HCT116 (cell line): ENCODE measurements around the gene ARHGEF1. TPM values are rescaled to one million over a fixed set of nuclear protein-coding genes. Genes with fewer than 3 reads are reported as not detected.

Source experiments
- ATAC-seq: fragments of 200-7000 bp; cut with Tn5 transposase; 2 replicates; pipeline ENCODE4 v1.9.1; 2020; ENCODE audit warnings: mild to moderate bottlenecking, moderate library complexity
- BruUV-seq: library from RNA; stranded (reverse); fragments of 400-500 nt; replicated peaks from 2 replicates; lab custom pipeline; 2021; lab: Mats Ljungman, UMichigan
- CTCF ChIA-PET: fragments of 300-600 bp; sonication (Branson Sonifier 250); formaldehyde crosslinking; loops from one replicate; lab custom pipeline; 2021; ENCODE audit warnings: antibody characterized with exemption; lab: Charles Lee
- POLR2A ChIA-PET: fragments of 300-600, 350-600 bp; sonication (Branson Sonifier 250); formaldehyde crosslinking; loops from one replicate; lab custom pipeline; 2021; ENCODE audit warnings: antibody characterized with exemption; lab: Charles Lee
- RAD21 ChIA-PET, 2 experiments: fragments of 300-600 bp; sonication (Branson Sonifier 250); formaldehyde crosslinking; loops; one replicate each; lab custom pipeline; 2023; ENCODE audit warnings: low total read pairs in 2 of 2; ENCODE audit not compliant: uncharacterized antibody in 2 of 2, unreplicated experiment in 2 of 2, low non-redundant PET in 1 of 2; lab: Charles Lee
- DNase-seq: peaks from one replicate; pipeline ENCODE4 v3.0.0-alpha.2; 2010; ENCODE audit warnings: low read depth, low spot score
- H2AFZ ChIP-seq: fragments of 200-600 bp; shearing (Covaris generic), sonication (generic); 2 replicates; pipeline ENCODE4 v1.6.1; 2017; ENCODE audit warnings: low read depth, mixed run types, mixed read lengths, antibody characterized with exemption, low read length; ENCODE audit not compliant: poor library complexity, severe bottlenecking
- H3K27ac ChIP-seq: 2 replicates; pipeline ENCODE4 v1.5.1; 2012; ENCODE audit warnings: low read depth, low read length
- H3K27me3 ChIP-seq: fragments of 200-600 bp; sonication (generic); 2 replicates; pipeline ENCODE4 v1.6.1; 2016; ENCODE audit warnings: mixed run types, low read length, mixed read lengths; ENCODE audit not compliant: insufficient read depth
- H3K36me3 ChIP-seq, 2 experiments: fragments of 200-500 bp in 1 of 2; fragments of 200-600 bp in 1 of 2; sonication (Bioruptor generic) in 1 of 2; sonication (generic) in 1 of 2; 2 replicates each; pipeline versions ENCODE4 v1.5.1 to v1.6.1; 2014 to 2016; ENCODE audit warnings: low read length in 2 of 2, inconsistent platforms in 1 of 2, mixed read lengths in 1 of 2, mixed run types in 1 of 2; ENCODE audit not compliant: insufficient read depth in 2 of 2, control insufficient read depth in 1 of 2
- H3K4me1 ChIP-seq, 2 experiments: fragments of 200-600 bp in 1 of 2; sonication (generic) in 1 of 2; 2 replicates each; pipeline versions ENCODE4 v1.5.1 to v1.6.1; 2012 to 2017; ENCODE audit warnings: low read length in 2 of 2, inconsistent platforms in 1 of 2, mild to moderate bottlenecking in 1 of 2, mixed read lengths in 1 of 2, mixed run types in 1 of 2, moderate library complexity in 1 of 2; ENCODE audit not compliant: insufficient read depth in 2 of 2, control insufficient read depth in 1 of 2
- H3K4me2 ChIP-seq: fragments of 200-600 bp; sonication (generic); 2 replicates; pipeline ENCODE4 v1.6.1; 2017; ENCODE audit warnings: mixed run types, low read length, mixed read lengths
- H3K4me3 ChIP-seq, 2 experiments: fragments of 200-600 bp in 1 of 2; sonication (generic) in 1 of 2; replicated peaks in 1 of 2; 2 replicates each; pipeline ENCODE4 v1.5.1; 2011 to 2016; ENCODE audit warnings: low read length in 2 of 2, control low read depth in 1 of 2, low read depth in 1 of 2, mild to moderate bottlenecking in 1 of 2, mixed read lengths in 1 of 2, mixed run types in 1 of 2
- H3K79me2 ChIP-seq: fragments of 200-600 bp; sonication (generic); 2 replicates; pipeline ENCODE4 v1.6.1; 2017; ENCODE audit warnings: mild to moderate bottlenecking, mixed run types, low read length, moderate library complexity, mixed read lengths; ENCODE audit not compliant: insufficient read depth
- H3K9ac ChIP-seq: fragments of 200-600 bp; sonication (generic); 2 replicates; pipeline ENCODE4 v1.6.1; 2016; ENCODE audit warnings: low read length, mixed read lengths
- H3K9me2 ChIP-seq: fragments of 200-600 bp; sonication (generic), shearing (Covaris generic); 2 replicates; pipeline ENCODE4 v1.6.1; 2017; ENCODE audit warnings: mixed run types, mild to moderate bottlenecking, moderate library complexity; ENCODE audit not compliant: insufficient read depth
- H3K9me3 ChIP-seq, 2 experiments: fragments of 200-500 bp in 1 of 2; fragments of 200-600 bp in 1 of 2; sonication (Bioruptor generic) in 1 of 2; sonication (generic) in 1 of 2; 2 replicates each; pipeline ENCODE4 v1.6.1; 2014 to 2017; ENCODE audit warnings: low read length in 2 of 2, mixed read lengths in 2 of 2, inconsistent platforms in 1 of 2, low read depth in 1 of 2, mild to moderate bottlenecking in 1 of 2, mixed run types in 1 of 2, moderate library complexity in 1 of 2; ENCODE audit not compliant: control insufficient read depth in 1 of 2, insufficient read depth in 1 of 2
- H4K20me1 ChIP-seq: fragments of 200-600 bp; sonication (generic), shearing (Covaris generic); 2 replicates; pipeline ENCODE4 v1.6.1; 2017; ENCODE audit warnings: mixed run types, mild to moderate bottlenecking, moderate library complexity; ENCODE audit not compliant: insufficient read depth
- CBX3 ChIP-seq: IDR thresholded peaks from 2 replicates; pipeline ENCODE4 v1.6.1; 2012; ENCODE audit warnings: low read depth
- CEBPB ChIP-seq: IDR thresholded peaks from 2 replicates; pipeline ENCODE4 v1.6.1; 2012; ENCODE audit warnings: low read depth
- ELF1 ChIP-seq: IDR thresholded peaks from 2 replicates; pipeline ENCODE4 v1.6.1; 2012; ENCODE audit warnings: low read depth, borderline replicate concordance
- MAX ChIP-seq: IDR thresholded peaks from 2 replicates; pipeline ENCODE4 v1.6.1; 2012
- POLR2A ChIP-seq: IDR thresholded peaks from 2 replicates; pipeline ENCODE4 v1.7.0; 2011; ENCODE audit warnings: borderline replicate concordance; ENCODE audit not compliant: insufficient read depth, insufficient read length; ENCODE audit errors: extremely low read depth
- REST ChIP-seq: IDR thresholded peaks from 2 replicates; pipeline ENCODE4 v1.6.1; 2012; ENCODE audit warnings: low read depth
- SIN3A ChIP-seq: IDR thresholded peaks from 2 replicates; pipeline ENCODE4 v1.6.1; 2012; ENCODE audit warnings: low read depth
- SRF ChIP-seq: IDR thresholded peaks from 2 replicates; pipeline ENCODE4 v1.6.1; 2012; ENCODE audit warnings: low read depth
- TCF7L2 ChIP-seq: IDR thresholded peaks from 2 replicates; pipeline ENCODE4 v1.7.0; 2011; ENCODE audit warnings: borderline replicate concordance, inconsistent platforms; ENCODE audit not compliant: insufficient read depth, insufficient read length; ENCODE audit errors: extremely low read depth
- ZFX ChIP-seq: fragments of 450-650 bp; IDR thresholded peaks from 2 replicates; pipeline ENCODE4 v1.6.1; 2017
- ZNF274 ChIP-seq: fragments of 200-500 bp; sonication (Bioruptor generic); IDR thresholded peaks from 2 replicates; pipeline ENCODE4 v1.6.1; 2014; ENCODE audit warnings: mild to moderate bottlenecking, low read depth, low read length, inconsistent platforms
- intact Hi-C: fragments of 100-400 bp; cut with micrococcal nuclease; formaldehyde crosslinking; loops from 2 replicates; pipeline ENCODE4 v1.10.0; 2022
- total RNA-seq: library from RNA; stranded (reverse); gene quantifications from one replicate; pipeline ENCODE4 v1.2.1, GENCODE V29; 2021; ENCODE audit not compliant: unreplicated experiment
- TF ChIP-seq, protein P1 (sequence below): IDR thresholded peaks from 2 replicates; pipeline ENCODE4 v1.6.1; 2012
- TF ChIP-seq, protein P2 (sequence below), 3 experiments: fragments of 200-600 bp in 1 of 3; sonication (generic) in 1 of 3; IDR thresholded peaks in 2 of 3; conservative IDR thresholded peaks in 1 of 3; 2 replicates each; pipeline ENCODE4 v1.5.1; 2012 to 2017; ENCODE audit warnings: low read depth in 2 of 3, low read length in 2 of 3, antibody characterized with exemption in 1 of 3, borderline replicate concordance in 1 of 3, control low read depth in 1 of 3, mild to moderate bottlenecking in 1 of 3, mixed read lengths in 1 of 3, mixed run types in 1 of 3, moderate library complexity in 1 of 3; ENCODE audit not compliant: insufficient read depth in 1 of 3

ARHGEF1 gene
- total RNA-seq, 1 experiment from 2014 or later, result 110 TPM

- Histone ChIP-seq H3K79me2 (no peaks in the 10 kb centered on the region), H4K20me1 (no peaks in the 10 kb centered on the region), H3K4me2 (no peak overlapping the region), H3K4me3 (no peak overlapping the region), H3K27me3 (no peaks in the 10 kb centered on the region; the same call in 1 of the 2 replicates), H3K9ac (no peak overlapping the region), H2AFZ (no peak overlapping the region), H3K9me2 (no peaks in the 10 kb centered on the region), H3K36me3 (no peaks in the 10 kb centered on the region), H3K9me3 (no peaks in the 10 kb centered on the region), H3K27ac (no peak overlapping the region), H3K4me1 (no peaks in the 10 kb centered on the region)
- no peak for DNase-seq
- no TSS peak for BruUV-seq
- TF ChIP-seq MAX (no peak), POLR2A (no peak), SRF (no peak), SIN3A (no peak)
- TF ChIP-seq, protein P1, sequence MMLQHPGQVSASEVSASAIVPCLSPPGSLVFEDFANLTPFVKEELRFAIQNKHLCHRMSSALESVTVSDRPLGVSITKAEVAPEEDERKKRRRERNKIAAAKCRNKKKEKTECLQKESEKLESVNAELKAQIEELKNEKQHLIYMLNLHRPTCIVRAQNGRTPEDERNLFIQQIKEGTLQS, result no peak
- intact Hi-C loops, result no loop called here
- no peak for ATAC-seq
- ChIA-PET POLR2A (no interaction called here), CTCF (no interaction called here), RAD21 (no interaction called here)
Measured at GRCh38 chr19:41918653-41919244, 35.8 kb downstream of the ARHGEF1 start.

DNA sequence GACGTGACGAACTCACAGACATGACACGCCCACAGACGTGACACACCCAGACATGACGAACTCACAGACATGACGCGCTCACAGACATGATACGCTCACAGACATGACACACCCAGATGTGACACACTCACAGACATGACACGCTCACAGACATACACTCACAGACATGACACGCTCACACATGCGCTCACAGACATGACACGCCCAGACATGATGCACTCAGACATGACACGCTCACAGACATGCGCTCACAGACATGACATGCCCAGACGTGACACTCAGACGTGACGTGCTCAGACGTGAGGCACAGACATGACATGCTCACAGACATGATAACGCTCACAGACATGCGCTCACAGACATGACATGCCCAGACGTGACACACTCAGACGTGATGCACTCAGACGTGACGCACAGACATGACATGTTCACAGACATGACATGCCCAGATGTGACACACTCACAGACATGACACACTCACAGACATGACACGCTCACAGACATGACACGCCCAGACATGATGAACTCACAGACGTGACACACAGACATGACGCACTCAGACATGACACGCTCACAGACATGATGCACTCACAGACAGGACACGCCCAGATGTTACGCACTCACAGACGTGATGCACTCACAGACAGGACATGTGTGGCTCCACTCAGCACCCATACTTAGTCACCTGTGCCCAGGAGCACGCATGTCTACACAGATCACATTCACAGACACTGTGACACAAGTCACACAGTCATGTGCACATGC lies 37.1 kb downstream of the ARHGEF1 start:
- Histone ChIP-seq H3K4me1 (no peaks in the 10 kb centered on the region), H3K79me2 (no peaks in the 10 kb centered on the region), H3K9me2 (no peaks in the 10 kb centered on the region), H2AFZ (no peak overlapping the region), H3K36me3 (no peaks in the 10 kb centered on the region), H3K4me2 (no peak overlapping the region), H3K4me3 (no peak overlapping the region), H3K9me3 (no peaks in the 10 kb centered on the region), H4K20me1 (no peaks in the 10 kb centered on the region), H3K27ac (0 out of 2 replicates have a peak overlapping the region, but pooled peaks have one; percentile 0), H3K9ac (no peak overlapping the region), H3K27me3 (no peaks in the 10 kb centered on the region)
- intact Hi-C loops, result no loop called here
- DNase-seq (no peak), ATAC-seq (no peak)
- ChIA-PET POLR2A (no interaction called here), CTCF (no interaction called here), RAD21 (no interaction called here)
- no TSS peak for BruUV-seq
- TF ChIP-seq, protein P2, sequence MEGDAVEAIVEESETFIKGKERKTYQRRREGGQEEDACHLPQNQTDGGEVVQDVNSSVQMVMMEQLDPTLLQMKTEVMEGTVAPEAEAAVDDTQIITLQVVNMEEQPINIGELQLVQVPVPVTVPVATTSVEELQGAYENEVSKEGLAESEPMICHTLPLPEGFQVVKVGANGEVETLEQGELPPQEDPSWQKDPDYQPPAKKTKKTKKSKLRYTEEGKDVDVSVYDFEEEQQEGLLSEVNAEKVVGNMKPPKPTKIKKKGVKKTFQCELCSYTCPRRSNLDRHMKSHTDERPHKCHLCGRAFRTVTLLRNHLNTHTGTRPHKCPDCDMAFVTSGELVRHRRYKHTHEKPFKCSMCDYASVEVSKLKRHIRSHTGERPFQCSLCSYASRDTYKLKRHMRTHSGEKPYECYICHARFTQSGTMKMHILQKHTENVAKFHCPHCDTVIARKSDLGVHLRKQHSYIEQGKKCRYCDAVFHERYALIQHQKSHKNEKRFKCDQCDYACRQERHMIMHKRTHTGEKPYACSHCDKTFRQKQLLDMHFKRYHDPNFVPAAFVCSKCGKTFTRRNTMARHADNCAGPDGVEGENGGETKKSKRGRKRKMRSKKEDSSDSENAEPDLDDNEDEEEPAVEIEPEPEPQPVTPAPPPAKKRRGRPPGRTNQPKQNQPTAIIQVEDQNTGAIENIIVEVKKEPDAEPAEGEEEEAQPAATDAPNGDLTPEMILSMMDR (IDR thresholded peaks at IDR 0.05 in 2 of 3, conservative IDR thresholded peaks at IDR 0.05 in 1 of 3; ENCODE audit: borderline replicate concordance in 1 of 3, insufficient read depth in 1 of 3, low read depth in 2 of 3, low read length in 2 of 3), result no peak
- TF ChIP-seq CBX3, result no peak
- TF ChIP-seq POLR2A, result no peak
- TF ChIP-seq REST, result no peak
- TF ChIP-seq SIN3A, result no peak
- no peak for TF ChIP-seq ZNF274
- TF ChIP-seq ELF1, result no peak
- no peak for TF ChIP-seq ZFX
- no peak for TF ChIP-seq TCF7L2
- no peak for TF ChIP-seq CEBPB
